ENCODE data around the gene AOPEP.

The AOPEP gene

GRCh38 chr9:94865582-94866452 is 139.3 kb downstream of the AOPEP start:
- Histone ChIP-seq H4K20me1 (ENCODE audit: insufficient read depth, low read length) (no peaks in the 10 kb centered on the region), H3K36me3 (ENCODE audit: insufficient read depth, low read length) (no peaks in the 10 kb centered on the region; the same call in 1 of the 2 replicates), H3K27ac (ENCODE audit: low read depth, low read length, poor library complexity, severe bottlenecking) (no peak overlapping the region), H3K9me2 (ENCODE audit: low read depth, low read length) (no peaks in the 10 kb centered on the region), H3K4me1 (ENCODE audit: insufficient read depth, low read length, severe bottlenecking) (peaks cover 34% of the 10 kb centered on the region), H2AFZ (ENCODE audit: low read length) (no peak overlapping the region), H3K4me2 (ENCODE audit: low read length) (no peak overlapping the region), H3F3A (ENCODE audit: insufficient read depth, low read length) (no peaks in the 10 kb centered on the region), H3K9ac (ENCODE audit: low read length) (no peak overlapping the region), H3K9me3 (ENCODE audit: low read length) (no peaks in the 10 kb centered on the region), H3K27me3 (ENCODE audit: insufficient read depth, low read length) (no peaks in the 10 kb centered on the region), H3K79me2 (ENCODE audit: insufficient read depth, low read length) (no peaks in the 10 kb centered on the region), H3K4me3 (ENCODE audit: low read depth, low read length, poor library complexity, severe bottlenecking) (no peak overlapping the region)
- TF ChIP-seq CTCF (IDR thresholded peaks at IDR 0.05; ENCODE audit: low read length) (no peak), EZH2 (IDR thresholded peaks at IDR 0.05; ENCODE audit: borderline replicate concordance, low read length) (no peak)

- Histone ChIP-seq H2AFZ (ENCODE audit: low read length) (no peak overlapping the region), H3F3A (ENCODE audit: insufficient read depth, low read length) (no peaks in the 10 kb centered on the region), H3K4me3 (ENCODE audit: low read depth, low read length, poor library complexity, severe bottlenecking) (no peak overlapping the region), H3K9me2 (ENCODE audit: low read depth, low read length) (no peaks in the 10 kb centered on the region), H3K9me3 (ENCODE audit: low read length) (no peaks in the 10 kb centered on the region), H3K27me3 (ENCODE audit: insufficient read depth, low read length) (no peaks in the 10 kb centered on the region), H3K36me3 (ENCODE audit: insufficient read depth, low read length) (no peaks in the 10 kb centered on the region; the same call in 1 of the 2 replicates), H3K4me2 (ENCODE audit: low read length) (no peak overlapping the region), H3K4me1 (ENCODE audit: insufficient read depth, low read length, severe bottlenecking) (peaks cover 30% of the 10 kb centered on the region), H3K27ac (ENCODE audit: low read depth, low read length, poor library complexity, severe bottlenecking) (no peak overlapping the region), H3K9ac (ENCODE audit: low read length) (no peak overlapping the region), H3K79me2 (ENCODE audit: insufficient read depth, low read length) (no peaks in the 10 kb centered on the region), H4K20me1 (ENCODE audit: insufficient read depth, low read length) (no peaks in the 10 kb centered on the region)
- no peak for TF ChIP-seq CTCF (IDR thresholded peaks at IDR 0.05; ENCODE audit: low read length)
- no peak for TF ChIP-seq EZH2 (IDR thresholded peaks at IDR 0.05; ENCODE audit: borderline replicate concordance, low read length)
These were observed 140.3 kb downstream of the AOPEP start for GRCh38 chr9:94866770-94867169.

GRCh38 chr9:94867281-94867841 is 140.9 kb downstream of the AOPEP start:
- Histone ChIP-seq H3K79me2 (ENCODE audit: insufficient read depth, low read length) (no peaks in the 10 kb centered on the region), H3K27ac (ENCODE audit: low read depth, low read length, poor library complexity, severe bottlenecking) (no peak overlapping the region), H3K9ac (ENCODE audit: low read length) (no peak overlapping the region), H3K27me3 (ENCODE audit: insufficient read depth, low read length) (no peaks in the 10 kb centered on the region), H3K9me2 (ENCODE audit: low read depth, low read length) (no peaks in the 10 kb centered on the region), H2AFZ (ENCODE audit: low read length) (no peak overlapping the region), H3K9me3 (ENCODE audit: low read length) (no peaks in the 10 kb centered on the region), H4K20me1 (ENCODE audit: insufficient read depth, low read length) (no peaks in the 10 kb centered on the region), H3F3A (ENCODE audit: insufficient read depth, low read length) (no peaks in the 10 kb centered on the region), H3K4me1 (ENCODE audit: insufficient read depth, low read length, severe bottlenecking) (peaks cover 27% of the 10 kb centered on the region), H3K4me2 (ENCODE audit: low read length) (no peak overlapping the region), H3K36me3 (ENCODE audit: insufficient read depth, low read length) (no peaks in the 10 kb centered on the region; the same call in 1 of the 2 replicates), H3K4me3 (ENCODE audit: low read depth, low read length, poor library complexity, severe bottlenecking) (no peak overlapping the region)
- TF ChIP-seq EZH2 (IDR thresholded peaks at IDR 0.05; ENCODE audit: borderline replicate concordance, low read length) (no peak), CTCF (IDR thresholded peaks at IDR 0.05; ENCODE audit: low read length) (no peak)

Measured in OCI-LY1 (cell line).